Ishikawa (cell line): ENCODE measurements around the gene MFSD8.

Experiments used
- CREB1 ChIP-seq: IDR thresholded peaks from 2 replicates; pipeline ENCODE4 v1.6.1; 2012; ENCODE audit warnings: low read depth
- EGR1 ChIP-seq: IDR thresholded peaks from 2 replicates; pipeline ENCODE4 v1.6.1; 2012
- EP300 ChIP-seq: IDR thresholded peaks from 2 replicates; pipeline ENCODE4 v1.6.1; 2012; ENCODE audit warnings: borderline replicate concordance
- MAX ChIP-seq: IDR thresholded peaks from 2 replicates; pipeline ENCODE4 v1.6.1; 2012
- NFIC ChIP-seq: IDR thresholded peaks from 2 replicates; pipeline ENCODE4 v1.6.1; 2012
- RAD21 ChIP-seq: IDR thresholded peaks from 2 replicates; pipeline ENCODE4 v1.6.1; 2012; ENCODE audit warnings: low read depth
- TAF1 ChIP-seq: IDR thresholded peaks from 2 replicates; pipeline ENCODE4 v1.6.1; 2012; ENCODE audit warnings: low read depth, mild to moderate bottlenecking

GRCh38 chr4:127968586-127968985 lies 3.6 kb upstream of the MFSD8 start:
- TF ChIP-seq MAX (no peak), RAD21 (no peak), CREB1 (no peak), NFIC (no peak), EP300 (no peak), EGR1 (no peak), TAF1 (no peak)
